WTC11 (cell line): ENCODE results near the gene HOXA7. TPM values are rescaled to one million over a fixed set of nuclear protein-coding genes. Genes with fewer than 3 reads are reported as not detected.

ENCODE experiments used
- ATAC-seq: fragments of 200-7000 bp; cut with Tn5 transposase; 2 replicates; pipeline ENCODE4 v1.10.0; 2021; ENCODE audit warnings: mild to moderate bottlenecking, moderate library complexity
- CTCF ChIA-PET: fragments of 300-600 bp; sonication (Branson Sonifier 250); formaldehyde crosslinking; loops from one replicate; lab custom pipeline; 2021; ENCODE audit warnings: antibody characterized with exemption; lab: Charles Lee
- POLR2A ChIA-PET: fragments of 350-600 bp; sonication (Branson Sonifier 250); formaldehyde crosslinking; loops from one replicate; lab custom pipeline; 2021; ENCODE audit warnings: antibody characterized with exemption; lab: Charles Lee
- DNase-seq: peaks from one replicate; pipeline ENCODE4 v3.0.0; 2021; ENCODE audit warnings: low spot score
- H3K27ac Mint-ChIP-seq: 2 replicates; pipeline ENCODE4 v1.8.0; 2021; ENCODE audit warnings: mixed read lengths
- H3K27me3 Mint-ChIP-seq: 2 replicates; pipeline ENCODE4 v1.8.0; 2021; ENCODE audit warnings: low read depth, mild to moderate bottlenecking, moderate library complexity, mixed read lengths
- H3K36me3 Mint-ChIP-seq: 2 replicates; pipeline ENCODE4 v1.8.0; 2021; ENCODE audit warnings: mixed read lengths
- H3K4me1 Mint-ChIP-seq: 2 replicates; pipeline ENCODE4 v1.8.0; 2022; ENCODE audit warnings: mixed read lengths
- H3K4me3 Mint-ChIP-seq: 2 replicates; pipeline ENCODE4 v1.8.0; 2021; ENCODE audit warnings: mild to moderate bottlenecking, moderate library complexity, mixed read lengths
- H3K9me3 Mint-ChIP-seq: 2 replicates; pipeline ENCODE4 v1.8.0; 2021; ENCODE audit warnings: mixed read lengths
- ATF6 ChIP-seq: sonication (generic); formaldehyde crosslinking; IDR thresholded peaks from 2 replicates; pipeline ENCODE4 v1.8.1; 2023; ENCODE audit warnings: mild to moderate bottlenecking, missing genetic modification reagents
- CBFB ChIP-seq: sonication (generic); formaldehyde crosslinking; IDR thresholded peaks from 2 replicates; pipeline ENCODE4 v1.8.1; 2022; ENCODE audit warnings: mild to moderate bottlenecking, low read depth, missing genetic modification reagents
- E2F1 ChIP-seq: sonication (generic); formaldehyde crosslinking; IDR thresholded peaks from 2 replicates; pipeline ENCODE4 v1.8.0; 2022; ENCODE audit warnings: mild to moderate bottlenecking, missing genetic modification reagents
- ESRRA ChIP-seq: sonication (generic); formaldehyde crosslinking; IDR thresholded peaks from 2 replicates; pipeline ENCODE4 v1.8.1; 2022; ENCODE audit warnings: mild to moderate bottlenecking, missing genetic modification reagents, borderline replicate concordance
- FOXP1 ChIP-seq: sonication (generic); formaldehyde crosslinking; IDR thresholded peaks from 2 replicates; pipeline ENCODE4 v1.8.0; 2022; ENCODE audit warnings: missing genetic modification reagents, mild to moderate bottlenecking, moderate library complexity, borderline replicate concordance
- GABPB1 ChIP-seq: sonication (generic); formaldehyde crosslinking; IDR thresholded peaks from 2 replicates; pipeline ENCODE4 v1.8.1; 2023; ENCODE audit warnings: mild to moderate bottlenecking, missing genetic modification reagents
- JAZF1 ChIP-seq: fragments of 250-450 bp; sonication (Bioruptor Pico); IDR thresholded peaks from 2 replicates; pipeline ENCODE4 v1.9.0; 2021; ENCODE audit warnings: moderate library complexity, mild to moderate bottlenecking, inconsistent platforms
- MXD4 ChIP-seq: fragments of 250-450 bp; sonication (Bioruptor Pico); IDR thresholded peaks from 2 replicates; pipeline ENCODE4 v1.8.0; 2021; ENCODE audit warnings: mild to moderate bottlenecking, moderate library complexity, borderline replicate concordance
- PRDM15 ChIP-seq: sonication (generic); formaldehyde crosslinking; IDR thresholded peaks from 2 replicates; pipeline ENCODE4 v1.8.0; 2022; ENCODE audit warnings: missing genetic modification reagents
- TP53 ChIP-seq: sonication (generic); formaldehyde crosslinking; IDR thresholded peaks from 2 replicates; pipeline ENCODE4 v1.8.1; 2023; ENCODE audit warnings: mild to moderate bottlenecking, missing genetic modification reagents
- ZNF219 ChIP-seq: sonication (generic); formaldehyde crosslinking; IDR thresholded peaks from 2 replicates; pipeline ENCODE4 v1.8.0; 2023; ENCODE audit warnings: missing genetic modification reagents, mild to moderate bottlenecking, borderline replicate concordance
- total RNA-seq: library from RNA; stranded (reverse); gene quantifications from 3 replicates; pipeline ENCODE4 v1.2.3, GENCODE V29; 2021
- TF ChIP-seq, protein P1 (sequence below): sonication (generic); formaldehyde crosslinking; IDR thresholded peaks from 2 replicates; pipeline ENCODE4 v1.8.1; 2022; ENCODE audit warnings: mild to moderate bottlenecking, missing genetic modification reagents, moderate library complexity, borderline replicate concordance
- TF ChIP-seq, protein P2 (sequence below): sonication (generic); formaldehyde crosslinking; IDR thresholded peaks from 2 replicates; pipeline ENCODE4 v1.8.1; 2023; ENCODE audit warnings: mild to moderate bottlenecking, missing genetic modification reagents, borderline replicate concordance
- TF ChIP-seq, protein P3 (sequence below): sonication (generic); formaldehyde crosslinking; IDR thresholded peaks from 2 replicates; pipeline ENCODE4 v1.8.0; 2022; ENCODE audit warnings: mild to moderate bottlenecking, missing genetic modification reagents

Gene HOXA7
- total RNA-seq, 1 experiment from 2014 or later: not detected

GRCh38 chr7:27179503-27180430 lies 23.3 kb upstream of the HOXA7 start (continued):
- TF ChIP-seq PRDM15 (CRISPR knock-in tag): no peak
- TF ChIP-seq ATF6 (CRISPR knock-in tag): no peak
- no peak for TF ChIP-seq TP53 (CRISPR knock-in tag)
- TF ChIP-seq ESRRA: no peak
- TF ChIP-seq, protein P1, sequence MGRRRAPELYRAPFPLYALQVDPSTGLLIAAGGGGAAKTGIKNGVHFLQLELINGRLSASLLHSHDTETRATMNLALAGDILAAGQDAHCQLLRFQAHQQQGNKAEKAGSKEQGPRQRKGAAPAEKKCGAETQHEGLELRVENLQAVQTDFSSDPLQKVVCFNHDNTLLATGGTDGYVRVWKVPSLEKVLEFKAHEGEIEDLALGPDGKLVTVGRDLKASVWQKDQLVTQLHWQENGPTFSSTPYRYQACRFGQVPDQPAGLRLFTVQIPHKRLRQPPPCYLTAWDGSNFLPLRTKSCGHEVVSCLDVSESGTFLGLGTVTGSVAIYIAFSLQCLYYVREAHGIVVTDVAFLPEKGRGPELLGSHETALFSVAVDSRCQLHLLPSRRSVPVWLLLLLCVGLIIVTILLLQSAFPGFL: no peak
- TF ChIP-seq ZNF219: no peak
- no peak for TF ChIP-seq CBFB
- TF ChIP-seq GABPB1: no peak

GRCh38 chr7:27179030-27179429 lies 22.6 kb upstream of the HOXA7 start:
- CTCF ChIA-PET: interaction anchor here (0.7 to 2.5 kb wide), 28 partner anchors 9 to 1125 kb away, joined by 3 to 34 read pairs (median 7); partner anchors contain the start of genes HOXA13, HOXA4, HOXA5 and HOXA9

More at GRCh38 chr7:27179030-27179429, 22.6 kb upstream of the HOXA7 start:
- Mint-ChIP-seq H3K27ac (no peak overlapping the region), H3K9me3 (no peaks in the 10 kb centered on the region), H3K36me3 (no peaks in the 10 kb centered on the region), H3K4me3 (peak overlapping the region; percentile 41), H3K4me1 (peaks cover 25% of the 10 kb centered on the region), H3K27me3 (peaks cover 100% of the 10 kb centered on the region)
- ATAC-seq: no peak
- POLR2A ChIA-PET: no interaction called here
- TF ChIP-seq JAZF1 (CRISPR knock-in tag) (no peak), ATF6 (CRISPR knock-in tag) (no peak), E2F1 (CRISPR knock-in tag) (no peak), MXD4 (CRISPR knock-in tag) (no peak), FOXP1 (CRISPR knock-in tag) (no peak)
- TF ChIP-seq, protein P2, sequence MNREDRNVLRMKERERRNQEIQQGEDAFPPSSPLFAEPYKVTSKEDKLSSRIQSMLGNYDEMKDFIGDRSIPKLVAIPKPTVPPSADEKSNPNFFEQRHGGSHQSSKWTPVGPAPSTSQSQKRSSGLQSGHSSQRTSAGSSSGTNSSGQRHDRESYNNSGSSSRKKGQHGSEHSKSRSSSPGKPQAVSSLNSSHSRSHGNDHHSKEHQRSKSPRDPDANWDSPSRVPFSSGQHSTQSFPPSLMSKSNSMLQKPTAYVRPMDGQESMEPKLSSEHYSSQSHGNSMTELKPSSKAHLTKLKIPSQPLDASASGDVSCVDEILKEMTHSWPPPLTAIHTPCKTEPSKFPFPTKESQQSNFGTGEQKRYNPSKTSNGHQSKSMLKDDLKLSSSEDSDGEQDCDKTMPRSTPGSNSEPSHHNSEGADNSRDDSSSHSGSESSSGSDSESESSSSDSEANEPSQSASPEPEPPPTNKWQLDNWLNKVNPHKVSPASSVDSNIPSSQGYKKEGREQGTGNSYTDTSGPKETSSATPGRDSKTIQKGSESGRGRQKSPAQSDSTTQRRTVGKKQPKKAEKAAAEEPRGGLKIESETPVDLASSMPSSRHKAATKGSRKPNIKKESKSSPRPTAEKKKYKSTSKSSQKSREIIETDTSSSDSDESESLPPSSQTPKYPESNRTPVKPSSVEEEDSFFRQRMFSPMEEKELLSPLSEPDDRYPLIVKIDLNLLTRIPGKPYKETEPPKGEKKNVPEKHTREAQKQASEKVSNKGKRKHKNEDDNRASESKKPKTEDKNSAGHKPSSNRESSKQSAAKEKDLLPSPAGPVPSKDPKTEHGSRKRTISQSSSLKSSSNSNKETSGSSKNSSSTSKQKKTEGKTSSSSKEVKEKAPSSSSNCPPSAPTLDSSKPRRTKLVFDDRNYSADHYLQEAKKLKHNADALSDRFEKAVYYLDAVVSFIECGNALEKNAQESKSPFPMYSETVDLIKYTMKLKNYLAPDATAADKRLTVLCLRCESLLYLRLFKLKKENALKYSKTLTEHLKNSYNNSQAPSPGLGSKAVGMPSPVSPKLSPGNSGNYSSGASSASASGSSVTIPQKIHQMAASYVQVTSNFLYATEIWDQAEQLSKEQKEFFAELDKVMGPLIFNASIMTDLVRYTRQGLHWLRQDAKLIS (CRISPR knock-in tag): no peak
- TF ChIP-seq, protein P3, sequence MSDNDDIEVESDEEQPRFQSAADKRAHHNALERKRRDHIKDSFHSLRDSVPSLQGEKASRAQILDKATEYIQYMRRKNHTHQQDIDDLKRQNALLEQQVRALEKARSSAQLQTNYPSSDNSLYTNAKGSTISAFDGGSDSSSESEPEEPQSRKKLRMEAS (CRISPR knock-in tag): no peak
- DNase-seq: no peak
